ENCODE results near the gene MEIS1.

The MEIS1 gene

GRCh38 chr2:66506265-66506664 is 71.3 kb downstream of the MEIS1 start:
- no peak for DNase-seq (ENCODE audit: low read depth in 2 of 2)

GRCh38 chr2:66507673-66508201 is 72.8 kb downstream of the MEIS1 start:
- DNase-seq (ENCODE audit: low read depth in 2 of 2) = no peak

- DNase-seq (ENCODE audit: low read depth in 2 of 2) = no peak
These were observed 73.7 kb downstream of the MEIS1 start for GRCh38 chr2:66508484-66509071.

- no peak for DNase-seq (ENCODE audit: low read depth in 2 of 2)
These were observed 74.4 kb downstream of the MEIS1 start for GRCh38 chr2:66509326-66509811.

GRCh38 chr2:66512626-66513025 is 77.7 kb downstream of the MEIS1 start:
- DNase-seq (ENCODE audit: low read depth in 2 of 2) = no peak

GRCh38 chr2:66515743-66516142 is 80.8 kb downstream of the MEIS1 start:
- no peak for DNase-seq (ENCODE audit: low read depth in 2 of 2)

- DNase-seq (ENCODE audit: low read depth in 2 of 2) = no peak
These were observed 81.6 kb downstream of the MEIS1 start for GRCh38 chr2:66516499-66516898.

GRCh38 chr2:66517772-66518171 is 82.8 kb downstream of the MEIS1 start:
- no peak for DNase-seq (ENCODE audit: low read depth in 2 of 2)

- DNase-seq (ENCODE audit: low read depth in 2 of 2) = no peak
These were observed 84.4 kb downstream of the MEIS1 start for GRCh38 chr2:66519264-66519843.

GRCh38 chr2:66521291-66521922 is 86.5 kb downstream of the MEIS1 start:
- no peak for DNase-seq (ENCODE audit: low read depth in 2 of 2)

- no peak for DNase-seq (ENCODE audit: low read depth in 2 of 2)
These were observed 87.9 kb downstream of the MEIS1 start for GRCh38 chr2:66522611-66523376.

GRCh38 chr2:66523377-66523969 is 88.5 kb downstream of the MEIS1 start:
- no peak for DNase-seq (ENCODE audit: low read depth in 2 of 2)

- no peak for DNase-seq (ENCODE audit: low read depth in 2 of 2)
These were observed 89.1 kb downstream of the MEIS1 start for GRCh38 chr2:66523990-66524389.

GRCh38 chr2:66525606-66526005 is 90.7 kb downstream of the MEIS1 start:
- DNase-seq (ENCODE audit: low read depth in 2 of 2) = no peak

GRCh38 chr2:66526180-66526579 is 91.3 kb downstream of the MEIS1 start:
- no peak for DNase-seq (ENCODE audit: low read depth in 2 of 2)

- no peak for DNase-seq (ENCODE audit: low read depth in 2 of 2)
These were observed 94.2 kb downstream of the MEIS1 start for GRCh38 chr2:66528974-66529724.

- DNase-seq (ENCODE audit: low read depth in 2 of 2) = no peak
These were observed 95.7 kb downstream of the MEIS1 start for GRCh38 chr2:66530651-66531050.

GRCh38 chr2:66531155-66531554 is 96.2 kb downstream of the MEIS1 start:
- DNase-seq (ENCODE audit: low read depth in 2 of 2) = no peak

GRCh38 chr2:66531567-66531966 is 96.6 kb downstream of the MEIS1 start:
- DNase-seq (ENCODE audit: low read depth in 2 of 2) = no peak

GRCh38 chr2:66532972-66533868 is 98.3 kb downstream of the MEIS1 start:
- no peak for DNase-seq (ENCODE audit: low read depth in 2 of 2)

Measured in fibroblast of skin of left biceps (primary cell).